ENCODE results near the gene ARHGEF17. TPM values are rescaled to one million over a fixed set of nuclear protein-coding genes. Genes with fewer than 3 reads are reported as not detected.

ARHGEF17 gene
- total RNA-seq, 4 donors from 2014 or later: 3.2 to 33.8 (median 17.4) TPM

DNA sequence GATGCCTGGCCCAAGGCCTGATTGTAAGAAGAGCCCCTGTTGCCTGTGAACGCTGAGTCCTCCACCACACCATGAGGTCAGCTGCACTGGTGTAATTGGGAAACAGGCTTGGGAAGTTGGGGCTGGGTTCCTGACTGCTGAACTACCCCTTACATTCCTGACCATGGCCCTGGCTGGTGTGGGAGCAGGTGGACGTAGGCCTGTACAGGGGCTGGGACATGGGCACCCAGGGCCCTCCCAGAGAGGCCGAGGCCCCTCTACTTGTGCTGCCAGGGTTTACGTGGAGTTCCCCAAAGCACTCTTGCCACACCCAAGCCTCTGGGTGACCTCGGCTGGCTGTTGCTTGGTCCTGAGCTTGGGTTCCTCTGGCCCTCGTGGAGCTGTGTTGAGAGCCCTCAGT lies 73.5 kb downstream of the ARHGEF17 start:
- no peak for TF ChIP-seq POLR2A (IDR thresholded peaks at IDR 0.05)
- TF ChIP-seq, protein P1, sequence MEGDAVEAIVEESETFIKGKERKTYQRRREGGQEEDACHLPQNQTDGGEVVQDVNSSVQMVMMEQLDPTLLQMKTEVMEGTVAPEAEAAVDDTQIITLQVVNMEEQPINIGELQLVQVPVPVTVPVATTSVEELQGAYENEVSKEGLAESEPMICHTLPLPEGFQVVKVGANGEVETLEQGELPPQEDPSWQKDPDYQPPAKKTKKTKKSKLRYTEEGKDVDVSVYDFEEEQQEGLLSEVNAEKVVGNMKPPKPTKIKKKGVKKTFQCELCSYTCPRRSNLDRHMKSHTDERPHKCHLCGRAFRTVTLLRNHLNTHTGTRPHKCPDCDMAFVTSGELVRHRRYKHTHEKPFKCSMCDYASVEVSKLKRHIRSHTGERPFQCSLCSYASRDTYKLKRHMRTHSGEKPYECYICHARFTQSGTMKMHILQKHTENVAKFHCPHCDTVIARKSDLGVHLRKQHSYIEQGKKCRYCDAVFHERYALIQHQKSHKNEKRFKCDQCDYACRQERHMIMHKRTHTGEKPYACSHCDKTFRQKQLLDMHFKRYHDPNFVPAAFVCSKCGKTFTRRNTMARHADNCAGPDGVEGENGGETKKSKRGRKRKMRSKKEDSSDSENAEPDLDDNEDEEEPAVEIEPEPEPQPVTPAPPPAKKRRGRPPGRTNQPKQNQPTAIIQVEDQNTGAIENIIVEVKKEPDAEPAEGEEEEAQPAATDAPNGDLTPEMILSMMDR (IDR thresholded peaks at IDR 0.05): no peak
- DNase-seq: no peak
- no peaks in the 10 kb centered on the region for H3K27me3 ChIP-seq
- H3K9me3 ChIP-seq: no peaks in the 10 kb centered on the region
- no peaks in the 10 kb centered on the region for H3K36me3 ChIP-seq
- peak overlapping the region in 2 of 4 donors; percentile 78 to 99 for H3K27ac ChIP-seq
- H3K4me3 ChIP-seq: no peak overlapping the region
- H3K4me1 ChIP-seq: peaks cover 0 to 70% (median 55%) of the 10 kb centered on the region in 4 donors

DNA sequence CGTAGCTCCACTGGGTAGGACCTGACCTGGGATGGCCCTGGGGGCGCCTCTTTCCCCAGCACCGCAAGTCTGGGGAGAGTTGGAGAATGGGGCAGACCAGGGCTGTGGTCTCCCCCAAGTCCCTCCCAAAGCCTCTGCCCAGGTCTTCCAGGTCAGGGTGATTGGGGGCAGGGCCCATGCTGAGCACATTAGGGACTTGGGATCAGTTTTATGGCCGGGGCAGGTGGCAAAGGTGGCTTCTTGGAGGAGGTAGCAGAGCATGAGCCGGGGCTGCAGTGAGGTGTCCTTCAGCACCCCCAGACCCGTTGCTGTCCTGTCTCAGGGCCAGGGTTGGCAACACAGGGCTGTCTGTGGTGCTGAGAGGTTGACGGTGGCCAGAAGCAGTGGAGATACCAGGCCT lies 74.1 kb downstream of the ARHGEF17 start:
- peak overlapping the region in 2 of 4 donors; percentile 78 to 99 for H3K27ac ChIP-seq
- H3K4me3 ChIP-seq: no peak overlapping the region
- no peaks in the 10 kb centered on the region for H3K9me3 ChIP-seq
- H3K4me1 ChIP-seq: peaks cover 0 to 75% (median 54%) of the 10 kb centered on the region in 4 donors
- no peaks in the 10 kb centered on the region for H3K36me3 ChIP-seq
- no peaks in the 10 kb centered on the region for H3K27me3 ChIP-seq
- TF ChIP-seq POLR2A (IDR thresholded peaks at IDR 0.05): no peak
- DNase-seq: no peak

DNA sequence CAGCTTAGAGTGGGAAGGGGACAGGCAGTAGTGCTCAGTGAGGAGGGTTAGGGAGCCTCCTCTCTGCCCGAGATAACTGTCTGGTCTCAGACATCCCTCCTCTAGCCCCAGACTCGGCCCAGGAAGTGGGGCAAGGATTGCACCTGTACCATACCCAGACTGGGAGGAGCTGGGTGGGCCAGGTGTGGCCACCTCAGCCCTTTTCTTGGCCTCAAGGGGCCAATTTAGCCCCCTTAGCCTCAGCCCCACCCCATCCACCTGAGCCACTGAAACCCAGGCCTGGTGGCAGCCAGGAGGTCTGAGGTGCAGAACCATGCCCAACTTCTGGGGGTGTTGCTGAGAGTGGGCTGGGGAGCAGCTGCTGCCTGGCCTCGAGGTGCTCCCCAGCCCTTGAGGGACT lies 74.7 kb downstream of the ARHGEF17 start:
- H3K4me1 ChIP-seq: peaks cover 0 to 79% (median 52%) of the 10 kb centered on the region in 4 donors
- H3K27ac ChIP-seq: peak overlapping the region in 2 of 4 donors; percentile 78 to 99
- H3K36me3 ChIP-seq: no peaks in the 10 kb centered on the region
- no peak for TF ChIP-seq POLR2A (IDR thresholded peaks at IDR 0.05)
- TF ChIP-seq, protein P1 (IDR thresholded peaks at IDR 0.05): no peak
- no peaks in the 10 kb centered on the region for H3K9me3 ChIP-seq
- H3K4me3 ChIP-seq: peak overlapping the region in 1 of 4 donors; percentile 18
- no peaks in the 10 kb centered on the region for H3K27me3 ChIP-seq
- DNase-seq: peak in 1 of 3 donors; percentile 41

DNA sequence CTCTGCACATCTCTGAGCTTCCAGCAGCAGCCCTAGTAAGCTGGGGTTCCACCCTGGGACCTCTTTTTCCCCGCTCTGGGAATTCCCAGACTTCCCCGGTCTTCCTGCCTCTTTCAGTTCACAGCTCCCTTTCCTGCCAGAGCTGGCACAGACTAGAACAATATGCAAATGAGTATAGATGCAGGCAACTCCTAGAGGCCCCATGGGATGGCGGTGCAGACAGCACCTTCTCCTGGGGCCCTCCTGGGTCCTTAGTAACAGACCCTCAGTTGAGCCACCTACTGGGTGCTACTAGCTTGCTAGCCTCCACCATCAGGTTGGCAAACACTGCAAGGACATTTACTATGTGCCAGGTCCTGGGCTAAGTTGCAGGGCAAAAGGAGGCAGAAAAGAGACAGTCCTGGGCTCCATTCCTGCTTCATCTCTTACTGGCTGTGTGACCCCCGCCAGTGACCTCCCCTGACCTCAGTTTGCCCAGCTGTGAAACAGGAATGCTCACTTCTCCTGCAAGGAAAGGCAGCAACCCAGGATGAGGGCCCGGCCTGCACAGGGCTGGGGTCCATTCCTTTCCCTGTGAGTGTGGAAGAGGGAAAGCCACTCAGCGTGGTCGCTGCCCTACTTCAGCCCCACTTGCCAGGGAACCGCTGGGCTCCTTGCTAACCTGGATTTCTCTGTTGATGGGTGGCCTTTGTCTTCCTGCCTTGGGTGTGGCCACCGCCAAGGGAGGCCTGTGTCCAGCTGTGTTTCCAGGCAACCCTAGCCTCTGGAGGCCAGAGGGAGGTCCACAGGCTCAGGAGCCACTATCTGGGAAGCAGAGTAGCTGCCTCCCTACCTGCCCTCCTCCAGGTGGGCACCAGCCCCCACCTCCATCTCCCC lies 75.4 kb downstream of the ARHGEF17 start:
- TF ChIP-seq POLR2A (IDR thresholded peaks at IDR 0.05): no peak
- TF ChIP-seq, protein P1 (IDR thresholded peaks at IDR 0.05): no peak
- DNase-seq: peak in 1 of 3 donors; percentile 70
- no peaks in the 10 kb centered on the region for H3K9me3 ChIP-seq
- H3K4me1 ChIP-seq: peaks cover 0 to 87% (median 54%) of the 10 kb centered on the region in 4 donors
- H3K36me3 ChIP-seq: no peaks in the 10 kb centered on the region
- no peaks in the 10 kb centered on the region for H3K27me3 ChIP-seq
- H3K4me3 ChIP-seq: peak overlapping the region in 1 of 4 donors; percentile 18
- peak overlapping the region in 3 of 4 donors; percentile 54 to 99 (median 78) for H3K27ac ChIP-seq

DNA sequence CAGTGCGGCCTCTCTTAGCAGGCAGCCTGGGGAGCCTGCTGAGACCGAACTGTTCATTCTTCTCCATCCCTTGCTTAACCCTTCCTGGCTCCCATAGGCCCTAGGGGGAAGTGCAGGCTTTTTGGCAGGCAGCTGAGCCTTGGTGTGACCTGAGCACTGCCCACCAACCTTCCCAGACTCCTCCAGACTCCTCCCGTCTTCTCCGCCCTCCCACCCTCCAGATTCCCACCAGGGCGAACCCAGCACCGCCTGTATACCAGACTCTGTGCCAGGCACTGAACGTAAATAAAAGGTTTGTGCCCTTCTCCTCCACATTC lies 76.0 kb downstream of the ARHGEF17 start:
- peak overlapping the region in 3 of 4 donors; percentile 54 to 99 (median 78) for H3K27ac ChIP-seq
- H3K4me3 ChIP-seq: no peak overlapping the region
- no peak for TF ChIP-seq POLR2A (IDR thresholded peaks at IDR 0.05)
- TF ChIP-seq, protein P1 (IDR thresholded peaks at IDR 0.05): no peak
- no peak for DNase-seq
- H3K9me3 ChIP-seq: no peaks in the 10 kb centered on the region
- no peaks in the 10 kb centered on the region for H3K36me3 ChIP-seq
- H3K4me1 ChIP-seq: peaks cover 0 to 87% (median 56%) of the 10 kb centered on the region in 4 donors
- no peaks in the 10 kb centered on the region for H3K27me3 ChIP-seq

DNA sequence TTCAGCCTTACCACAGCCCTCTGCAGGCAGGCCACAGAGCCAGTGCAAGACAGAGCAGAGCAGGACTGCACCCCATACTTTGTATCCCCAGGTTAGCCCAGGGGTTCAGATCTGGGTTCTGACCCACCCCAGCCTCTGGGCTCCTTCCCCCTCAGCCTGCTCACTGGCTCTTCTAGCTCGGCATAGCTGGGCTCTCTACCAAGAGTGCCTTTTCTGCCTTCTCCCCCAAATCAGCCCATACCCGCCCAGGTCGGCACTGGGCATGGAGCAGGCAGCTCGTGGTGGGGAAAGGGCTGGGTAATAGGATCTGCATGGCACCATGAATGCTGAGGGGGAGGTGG lies 76.4 kb downstream of the ARHGEF17 start:
- H3K36me3 ChIP-seq: no peaks in the 10 kb centered on the region
- TF ChIP-seq, protein P1 (IDR thresholded peaks at IDR 0.05): no peak
- no peak for TF ChIP-seq POLR2A (IDR thresholded peaks at IDR 0.05)
- DNase-seq: no peak
- no peaks in the 10 kb centered on the region for H3K9me3 ChIP-seq
- peak overlapping the region in 1 of 4 donors; percentile 15 for H3K4me3 ChIP-seq
- peaks cover 0 to 87% (median 55%) of the 10 kb centered on the region in 4 donors for H3K4me1 ChIP-seq
- peak overlapping the region; percentile 54 to 99 (median 69) for H3K27ac ChIP-seq
- no peaks in the 10 kb centered on the region for H3K27me3 ChIP-seq

Data from Peyer's patch (tissue), 4 donors.